ENCODE measurements around the gene APOF.
"Not testable (repeated sequence)": the region's sequence is repeated elsewhere in the genome, so short reads cannot be mapped to it uniquely, and the experiment has no call there.

Gene APOF

GRCh38 chr12:56330936-56331490 is 31.6 kb downstream of the APOF start:
- DNase-seq: no peak

- no peak for DNase-seq
Measured at GRCh38 chr12:56326533-56326932, 36.1 kb downstream of the APOF start.

- DNase-seq: no peak
Measured at GRCh38 chr12:56326126-56326525, 36.5 kb downstream of the APOF start.

GRCh38 chr12:56324206-56324605 is 38.5 kb downstream of the APOF start:
- DNase-seq: no peak

- not testable (repeated sequence) for DNase-seq
Measured at GRCh38 chr12:56321610-56322009, 41.0 kb downstream of the APOF start.

- peak; percentile 59 for DNase-seq
Measured at GRCh38 chr12:56321027-56321426, 41.6 kb downstream of the APOF start.

GRCh38 chr12:56317675-56318074 is 45.0 kb downstream of the APOF start:
- no peak for DNase-seq

- DNase-seq: peak; percentile 95
Measured at GRCh38 chr12:56315622-56316473, 46.8 kb downstream of the APOF start, which contains the start of gene CNPY2. TSS of gene CNPY2 (minus strand) at chr12:56315988. CDS start at chr12:56315217, 771 bp downstream.

- no peak for DNase-seq
Measured at GRCh38 chr12:56315249-56315621, 47.4 kb downstream of the APOF start.

GRCh38 chr12:56311003-56311402 is 51.7 kb downstream of the APOF start:
- DNase-seq: no peak
